PC-9 (cell line): ENCODE data around the gene CCNI2. TPM values are rescaled to one million over a fixed set of nuclear protein-coding genes. Genes with fewer than 3 reads are reported as not detected.
A peak's percentile ranks its signal among the peaks of the same experiment; 100 is the strongest.

Source experiments
- BruUV-seq: library from RNA; stranded (reverse); fragments of 400-500 nt; replicated peaks from 2 replicates; lab custom pipeline; 2021; lab: Mats Ljungman, UMichigan
- CTCF ChIA-PET: fragments of 300-600 bp; sonication (Branson Sonifier 250); formaldehyde crosslinking; loops from one replicate; lab custom pipeline; 2022; ENCODE audit warnings: antibody characterized with exemption; lab: Charles Lee
- POLR2A ChIA-PET: fragments of 300-600 bp; sonication (Branson Sonifier 250); formaldehyde crosslinking; loops from one replicate; lab custom pipeline; 2022; ENCODE audit warnings: antibody characterized with exemption; ENCODE audit not compliant: unreplicated experiment; lab: Charles Lee
- DNase-seq, 2 experiments: peaks; one replicate each; pipeline versions ENCODE4 v3.0.0 to v3.0.0-alpha.2; 2015 to 2022; ENCODE audit warnings: mixed read lengths in 1 of 2
- H2AFZ ChIP-seq: fragments of 200-600 bp; sonication (generic); 2 replicates; pipeline ENCODE4 v1.8.1; 2017; ENCODE audit warnings: antibody characterized with exemption
- H3F3A ChIP-seq: fragments of 200-600 bp; sonication (generic); 2 replicates; pipeline ENCODE4 v1.8.1; 2017; ENCODE audit warnings: antibody characterized with exemption, mild to moderate bottlenecking, low read depth; ENCODE audit not compliant: insufficient read depth
- H3K27ac ChIP-seq: fragments of 200-600 bp; sonication (generic); 2 replicates; pipeline ENCODE4 v1.6.1; 2016; ENCODE audit warnings: mixed run types
- H3K27me3 ChIP-seq: fragments of 200-600 bp; sonication (generic); 2 replicates; pipeline ENCODE4 v1.6.1; 2016; ENCODE audit warnings: low read depth, mixed run types; ENCODE audit not compliant: insufficient read depth
- H3K36me3 ChIP-seq: fragments of 200-600 bp; sonication (generic); 2 replicates; pipeline ENCODE4 v1.6.1; 2016; ENCODE audit warnings: low read depth, mixed run types
- H3K4me1 ChIP-seq: fragments of 200-600 bp; sonication (generic); replicated peaks from 2 replicates; pipeline ENCODE4 v1.6.1; 2016; ENCODE audit warnings: mixed run types; ENCODE audit not compliant: insufficient read depth
- H3K4me2 ChIP-seq: fragments of 200-600 bp; sonication (generic); 2 replicates; pipeline ENCODE4 v1.6.1; 2017; ENCODE audit warnings: mixed run types
- H3K4me3 ChIP-seq: fragments of 200-600 bp; sonication (generic); 2 replicates; pipeline ENCODE4 v1.6.1; 2016; ENCODE audit warnings: mixed run types
- H3K79me2 ChIP-seq: fragments of 200-600 bp; sonication (generic); 2 replicates; pipeline ENCODE4 v1.6.1; 2017; ENCODE audit warnings: low read depth, mixed run types
- H3K9me2 ChIP-seq: fragments of 200-600 bp; sonication (generic); 2 replicates; pipeline ENCODE4 v1.8.1; 2017; ENCODE audit warnings: mild to moderate bottlenecking; ENCODE audit not compliant: insufficient read depth
- H3K9me3 ChIP-seq: fragments of 200-600 bp; sonication (generic); 2 replicates; pipeline ENCODE4 v1.8.1; 2016; ENCODE audit warnings: low read depth; ENCODE audit not compliant: insufficient read depth
- H4K20me1 ChIP-seq: fragments of 200-600 bp; sonication (generic); 2 replicates; pipeline ENCODE4 v1.8.1; 2017; ENCODE audit not compliant: insufficient read depth
- EZH2 ChIP-seq: fragments of 200-600 bp; sonication (generic); IDR thresholded peaks from 2 replicates; pipeline ENCODE4 v1.8.0; 2017; ENCODE audit warnings: antibody characterized with exemption, low read depth
- intact Hi-C: fragments of 100-400 bp; cut with micrococcal nuclease; formaldehyde crosslinking; loops from one replicate; pipeline ENCODE4 v1.10.0; 2022; ENCODE audit not compliant: unreplicated experiment
- total RNA-seq: library from RNA; stranded (reverse); gene quantifications from 2 replicates; pipeline ENCODE4 v1.2.3, GENCODE V29; 2021
- TF ChIP-seq, protein P1 (sequence below): fragments of 200-600 bp; sonication (generic); conservative IDR thresholded peaks from 2 replicates; pipeline ENCODE4 v1.6.1; 2017; ENCODE audit warnings: mixed run types, antibody characterized with exemption, mild to moderate bottlenecking, moderate library complexity

The CCNI2 gene
- total RNA-seq, 1 experiment from 2014 or later: 1.2 TPM

DNA sequence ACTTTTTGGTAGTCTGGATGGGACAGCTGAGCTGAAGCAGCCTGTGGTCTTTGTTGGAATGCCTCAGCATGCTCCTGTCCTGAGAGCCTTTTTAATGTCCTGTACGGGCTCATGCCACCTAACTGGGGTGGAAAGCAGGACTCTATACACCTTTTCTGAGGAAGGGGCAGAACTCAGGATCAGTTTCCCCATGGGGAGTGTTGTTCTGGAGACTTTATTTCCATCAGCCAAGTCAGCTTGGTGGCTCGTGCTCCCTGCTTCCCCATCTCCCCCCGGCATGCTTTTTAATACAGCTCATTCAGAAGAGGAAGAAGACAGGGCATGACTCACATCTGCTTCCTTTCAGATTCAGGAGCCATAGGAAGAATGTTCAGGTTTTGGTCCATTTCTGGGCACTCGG lies 34.9 kb downstream of the CCNI2 start:
- no peak for DNase-seq
- H3K4me3 ChIP-seq: no peak overlapping the region
- H2AFZ ChIP-seq: no peak overlapping the region
- H3K9me3 ChIP-seq: no peaks in the 10 kb centered on the region
- no peaks in the 10 kb centered on the region for H3K79me2 ChIP-seq
- no peaks in the 10 kb centered on the region; the same call in 1 of the 2 replicates for H3K4me1 ChIP-seq
- TF ChIP-seq EZH2: no peak
- TF ChIP-seq, protein P1, sequence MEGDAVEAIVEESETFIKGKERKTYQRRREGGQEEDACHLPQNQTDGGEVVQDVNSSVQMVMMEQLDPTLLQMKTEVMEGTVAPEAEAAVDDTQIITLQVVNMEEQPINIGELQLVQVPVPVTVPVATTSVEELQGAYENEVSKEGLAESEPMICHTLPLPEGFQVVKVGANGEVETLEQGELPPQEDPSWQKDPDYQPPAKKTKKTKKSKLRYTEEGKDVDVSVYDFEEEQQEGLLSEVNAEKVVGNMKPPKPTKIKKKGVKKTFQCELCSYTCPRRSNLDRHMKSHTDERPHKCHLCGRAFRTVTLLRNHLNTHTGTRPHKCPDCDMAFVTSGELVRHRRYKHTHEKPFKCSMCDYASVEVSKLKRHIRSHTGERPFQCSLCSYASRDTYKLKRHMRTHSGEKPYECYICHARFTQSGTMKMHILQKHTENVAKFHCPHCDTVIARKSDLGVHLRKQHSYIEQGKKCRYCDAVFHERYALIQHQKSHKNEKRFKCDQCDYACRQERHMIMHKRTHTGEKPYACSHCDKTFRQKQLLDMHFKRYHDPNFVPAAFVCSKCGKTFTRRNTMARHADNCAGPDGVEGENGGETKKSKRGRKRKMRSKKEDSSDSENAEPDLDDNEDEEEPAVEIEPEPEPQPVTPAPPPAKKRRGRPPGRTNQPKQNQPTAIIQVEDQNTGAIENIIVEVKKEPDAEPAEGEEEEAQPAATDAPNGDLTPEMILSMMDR: no peak
- no peaks in the 10 kb centered on the region; the same call in 1 of the 2 replicates for H3K27me3 ChIP-seq
- POLR2A ChIA-PET: no interaction called here
- intact Hi-C loops: no loop called here
- no peaks in the 10 kb centered on the region for H3K36me3 ChIP-seq
- no peak overlapping the region for H3K27ac ChIP-seq
- BruUV-seq: no TSS peak
- peak overlapping the region; percentile 12; the same call in 1 of the 2 replicates for H3K4me2 ChIP-seq
- no peaks in the 10 kb centered on the region for H4K20me1 ChIP-seq
- CTCF ChIA-PET: interaction anchor here (0.6 kb wide), 1 partner anchor 24 kb away, joined by 4 read pairs; no protein-coding TSS in a partner anchor
- H3F3A ChIP-seq: 0 out of 2 replicates have a peak, but pooled peaks cover 5% of the 10 kb centered on the region
- no peaks in the 10 kb centered on the region for H3K9me2 ChIP-seq

DNA sequence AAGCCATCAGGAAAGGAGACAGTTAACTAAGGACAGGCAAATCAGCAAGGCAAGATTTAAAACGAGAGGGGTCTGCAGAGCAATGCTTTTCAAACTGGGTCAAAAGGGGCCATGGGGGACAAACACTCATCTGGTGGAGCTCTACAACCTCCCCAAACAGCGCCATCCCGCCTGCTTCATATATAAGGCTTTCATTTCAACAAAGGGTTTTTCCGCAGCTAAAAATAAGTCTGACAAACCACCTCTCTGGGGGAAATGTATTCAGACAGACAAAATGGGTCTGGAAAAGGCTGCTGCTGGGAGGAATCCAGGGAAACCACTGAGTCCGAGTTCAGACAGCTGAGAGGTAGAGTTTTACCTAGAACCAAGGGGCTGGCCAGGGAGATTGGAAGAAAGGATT lies 38.1 kb downstream of the CCNI2 start:
- H3K9me3 ChIP-seq: no peaks in the 10 kb centered on the region
- H2AFZ ChIP-seq: no peak overlapping the region
- intact Hi-C loops: no loop called here
- no peaks in the 10 kb centered on the region for H4K20me1 ChIP-seq
- no peaks in the 10 kb centered on the region for H3F3A ChIP-seq
- H3K79me2 ChIP-seq: no peaks in the 10 kb centered on the region
- TF ChIP-seq EZH2: no peak
- TF ChIP-seq, protein P1: no peak
- H3K4me1 ChIP-seq: no peaks in the 10 kb centered on the region; the same call in 1 of the 2 replicates
- no peaks in the 10 kb centered on the region for H3K27me3 ChIP-seq
- H3K9me2 ChIP-seq: no peaks in the 10 kb centered on the region
- ChIA-PET POLR2A (no interaction called here), CTCF (no interaction called here)
- H3K36me3 ChIP-seq: no peaks in the 10 kb centered on the region
- no peak overlapping the region for H3K4me3 ChIP-seq
- no peak overlapping the region for H3K4me2 ChIP-seq
- no TSS peak for BruUV-seq
- no peak overlapping the region for H3K27ac ChIP-seq
- no peak for DNase-seq

DNA sequence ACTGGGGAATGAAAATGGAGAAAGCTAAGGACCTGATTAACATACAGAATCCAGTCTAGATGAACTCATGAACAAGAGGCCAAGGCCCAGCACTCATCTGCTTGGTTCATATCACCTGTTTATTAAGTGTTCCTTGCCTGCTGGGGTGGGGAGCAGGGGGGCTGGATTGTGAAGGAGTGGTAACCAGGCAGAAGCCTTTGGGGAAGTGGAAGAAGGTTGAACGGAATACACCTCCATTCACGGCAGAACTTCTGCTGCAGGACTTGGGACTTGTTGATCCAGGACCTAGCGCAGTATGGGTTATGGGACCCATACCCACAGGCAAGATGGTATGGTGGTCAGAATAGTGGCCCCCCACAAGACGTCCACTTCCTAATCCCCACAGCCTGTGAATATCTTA lies 38.6 kb downstream of the CCNI2 start:
- no peaks in the 10 kb centered on the region for H3K79me2 ChIP-seq
- H3K9me3 ChIP-seq: no peaks in the 10 kb centered on the region
- no peak overlapping the region for H3K27ac ChIP-seq
- H2AFZ ChIP-seq: no peak overlapping the region
- H3K9me2 ChIP-seq: no peaks in the 10 kb centered on the region
- no peaks in the 10 kb centered on the region for H3K36me3 ChIP-seq
- no peak overlapping the region for H3K4me3 ChIP-seq
- no TSS peak for BruUV-seq
- H3F3A ChIP-seq: no peaks in the 10 kb centered on the region
- intact Hi-C loops: no loop called here
- no peak overlapping the region for H3K4me2 ChIP-seq
- TF ChIP-seq EZH2: no peak
- TF ChIP-seq, protein P1: no peak
- H4K20me1 ChIP-seq: no peaks in the 10 kb centered on the region
- no peaks in the 10 kb centered on the region; the same call in 1 of the 2 replicates for H3K4me1 ChIP-seq
- POLR2A ChIA-PET: interaction anchor here (0.6 kb wide), 1 partner anchor 1339 kb away, joined by 5 read pairs; no protein-coding TSS in a partner anchor
- no peaks in the 10 kb centered on the region for H3K27me3 ChIP-seq
- DNase-seq: no peak
- CTCF ChIA-PET: no interaction called here
